Measurements from ENCODE around the gene KCTD13. TPM values are rescaled to one million over a fixed set of nuclear protein-coding genes. Genes with fewer than 3 reads are reported as not detected.

Gene KCTD13
- total and polyA plus RNA-seq, 2 of the 8 experiments (the other 6 are each of a cell fraction or from before 2014, with no cell fraction given), result 9.2 to 10.8 TPM

DNA sequence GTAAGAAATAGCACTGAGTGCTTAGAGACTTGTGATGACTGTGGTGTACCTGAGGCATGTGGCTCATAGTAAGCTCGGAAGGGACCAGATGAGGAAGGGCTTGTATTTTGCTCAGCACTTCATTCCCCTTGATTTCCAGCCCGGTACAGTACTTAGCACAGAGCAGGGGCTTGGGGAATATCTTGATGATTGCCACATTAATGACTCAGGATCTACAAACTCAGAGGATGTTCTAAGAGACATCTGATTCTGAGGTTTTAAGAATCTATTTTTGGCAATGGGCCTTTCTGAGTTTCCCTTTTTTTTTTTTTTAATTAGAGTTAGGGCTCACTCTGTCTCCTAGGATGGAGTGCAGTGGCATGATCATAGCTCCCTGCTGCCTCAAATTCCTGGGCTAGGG, 16.6 kb downstream of the KCTD13 start (continued):
- TF ChIP-seq TAF7 (optimal IDR thresholded peaks at IDR 0.05; ENCODE audit: borderline replicate concordance, low read depth, low read length) (no peak), TAF1 (IDR thresholded peaks at IDR 0.05; ENCODE audit: low read depth, low read length) (no peak), PHF8 (conservative IDR thresholded peaks at IDR 0.05; ENCODE audit: low read depth, low read length) (no peak)

All from H1 (cell line).